Measurements from ENCODE around the gene ULK4.

DNA sequence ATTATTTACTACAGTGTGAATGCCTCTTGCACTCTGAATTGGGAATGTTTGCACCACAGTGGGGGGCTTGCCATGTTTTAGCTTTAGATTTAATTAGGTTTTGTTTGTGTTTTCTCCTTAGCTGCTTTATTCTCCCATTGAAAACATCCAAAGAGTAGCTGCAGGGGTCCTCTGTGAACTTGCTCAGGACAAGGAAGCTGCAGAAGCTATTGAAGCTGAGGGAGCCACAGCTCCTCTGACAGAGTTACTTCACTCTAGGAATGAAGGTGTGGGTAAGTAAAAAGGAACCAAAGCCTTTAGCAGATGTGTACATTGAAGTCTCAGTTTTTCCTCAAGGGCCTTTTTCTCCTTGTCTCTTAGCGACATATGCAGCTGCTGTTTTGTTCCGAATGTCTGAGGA, 725.7 kb downstream of the ULK4 start:
- TF ChIP-seq, protein P1, sequence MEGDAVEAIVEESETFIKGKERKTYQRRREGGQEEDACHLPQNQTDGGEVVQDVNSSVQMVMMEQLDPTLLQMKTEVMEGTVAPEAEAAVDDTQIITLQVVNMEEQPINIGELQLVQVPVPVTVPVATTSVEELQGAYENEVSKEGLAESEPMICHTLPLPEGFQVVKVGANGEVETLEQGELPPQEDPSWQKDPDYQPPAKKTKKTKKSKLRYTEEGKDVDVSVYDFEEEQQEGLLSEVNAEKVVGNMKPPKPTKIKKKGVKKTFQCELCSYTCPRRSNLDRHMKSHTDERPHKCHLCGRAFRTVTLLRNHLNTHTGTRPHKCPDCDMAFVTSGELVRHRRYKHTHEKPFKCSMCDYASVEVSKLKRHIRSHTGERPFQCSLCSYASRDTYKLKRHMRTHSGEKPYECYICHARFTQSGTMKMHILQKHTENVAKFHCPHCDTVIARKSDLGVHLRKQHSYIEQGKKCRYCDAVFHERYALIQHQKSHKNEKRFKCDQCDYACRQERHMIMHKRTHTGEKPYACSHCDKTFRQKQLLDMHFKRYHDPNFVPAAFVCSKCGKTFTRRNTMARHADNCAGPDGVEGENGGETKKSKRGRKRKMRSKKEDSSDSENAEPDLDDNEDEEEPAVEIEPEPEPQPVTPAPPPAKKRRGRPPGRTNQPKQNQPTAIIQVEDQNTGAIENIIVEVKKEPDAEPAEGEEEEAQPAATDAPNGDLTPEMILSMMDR (IDR thresholded peaks at IDR 0.05 in 8 of 11, conservative IDR thresholded peaks at IDR 0.05 in 3 of 11) = no peak
- TF ChIP-seq POLR2A (IDR thresholded peaks at IDR 0.05) = no peak

Data from spleen (tissue), 7 donors.